IPS DF 6.9 (cell line): ENCODE measurements around the gene ACAP1.

Source experiments
- DNase-seq: peaks from one replicate; pipeline ENCODE4 v3.0.0-alpha.2; 2013; ENCODE audit warnings: low read depth, low spot score
- H3K27ac ChIP-seq: one replicate; pipeline ENCODE4 v1.5.1; 2013; ENCODE audit warnings: low read length, control low read depth
- H3K27me3 ChIP-seq: 2 replicates; pipeline ENCODE4 v1.6.1; 2013; ENCODE audit warnings: mild to moderate bottlenecking, low read length; ENCODE audit not compliant: control insufficient read depth, insufficient read depth
- H3K36me3 ChIP-seq: 2 replicates; pipeline ENCODE4 v1.6.1; 2013; ENCODE audit warnings: low read length; ENCODE audit not compliant: control insufficient read depth, insufficient read depth
- H3K4me1 ChIP-seq: 2 replicates; pipeline ENCODE4 v1.6.1; 2013; ENCODE audit warnings: low read length; ENCODE audit not compliant: control insufficient read depth, insufficient read depth
- H3K4me3 ChIP-seq: 2 replicates; pipeline ENCODE4 v1.5.1; 2013; ENCODE audit warnings: mild to moderate bottlenecking, low read length
- H3K9me3 ChIP-seq: 2 replicates; pipeline ENCODE4 v1.6.1; 2013; ENCODE audit warnings: low read length, inconsistent platforms; ENCODE audit not compliant: control insufficient read depth, insufficient read depth
- WGBS: extraction: QIAGEN DNeasy Blood & Tissue Kit; methylation state at CpG from one replicate; pipeline ENCODE4 v1.1.7; 2013; ENCODE audit warnings: mixed read lengths, missing lambda C conversion rate; ENCODE audit not compliant: insufficient read length, insufficient coverage; 5-methylcytosine and 5-hydroxymethylcytosine counted together

The ACAP1 gene

GRCh38 chr17:7389924-7390910 is 53.9 kb downstream of the ACAP1 start:
- no CpG with 5 or more reads among the region's 19 CpGs for WGBS
- peaks cover 2% of the 10 kb centered on the region; the same call in 1 of the 2 replicates for H3K4me1 ChIP-seq

DNA sequence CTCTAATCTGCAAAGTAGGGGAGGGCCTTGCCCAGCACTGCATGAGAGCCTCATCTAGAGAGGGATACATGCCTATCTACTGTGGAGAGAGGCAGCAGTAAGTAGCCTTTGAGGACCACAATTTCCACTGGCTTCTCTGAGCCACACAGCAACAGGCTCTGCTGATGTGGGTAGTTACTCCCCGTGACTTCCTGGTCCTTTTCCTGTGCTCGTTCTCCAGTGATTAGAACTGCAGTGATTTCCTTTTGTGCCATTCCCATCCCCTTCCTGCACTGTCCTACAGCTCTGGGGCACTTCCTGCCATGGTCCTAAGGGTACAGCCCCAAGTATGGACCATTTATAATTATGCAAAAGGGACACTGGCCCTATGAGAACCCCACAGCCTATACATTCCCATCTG is 55.0 kb downstream of the ACAP1 start:
- peaks cover 6% of the 10 kb centered on the region; the same call in 1 of the 2 replicates for H3K36me3 ChIP-seq
- H3K4me3 ChIP-seq = no peak overlapping the region
- H3K4me1 ChIP-seq = peaks cover 2% of the 10 kb centered on the region; the same call in 1 of the 2 replicates
- H3K27ac ChIP-seq = no peak overlapping the region
- no CpG with 5 or more reads among the region's 2 CpGs for whole genome bisulfite sequencing
- DNase-seq = no peak
- H3K9me3 ChIP-seq = no peaks in the 10 kb centered on the region
- H3K27me3 ChIP-seq = no peaks in the 10 kb centered on the region

More at GRCh38 chr17:7389924-7390910, 53.9 kb downstream of the ACAP1 start:
- Histone ChIP-seq H3K27me3 (no peaks in the 10 kb centered on the region), H3K9me3 (no peaks in the 10 kb centered on the region), H3K27ac (no peak overlapping the region), H3K36me3 (peaks cover 6% of the 10 kb centered on the region; the same call in 1 of the 2 replicates), H3K4me3 (no peak overlapping the region)
- no peak for DNase-seq

DNA sequence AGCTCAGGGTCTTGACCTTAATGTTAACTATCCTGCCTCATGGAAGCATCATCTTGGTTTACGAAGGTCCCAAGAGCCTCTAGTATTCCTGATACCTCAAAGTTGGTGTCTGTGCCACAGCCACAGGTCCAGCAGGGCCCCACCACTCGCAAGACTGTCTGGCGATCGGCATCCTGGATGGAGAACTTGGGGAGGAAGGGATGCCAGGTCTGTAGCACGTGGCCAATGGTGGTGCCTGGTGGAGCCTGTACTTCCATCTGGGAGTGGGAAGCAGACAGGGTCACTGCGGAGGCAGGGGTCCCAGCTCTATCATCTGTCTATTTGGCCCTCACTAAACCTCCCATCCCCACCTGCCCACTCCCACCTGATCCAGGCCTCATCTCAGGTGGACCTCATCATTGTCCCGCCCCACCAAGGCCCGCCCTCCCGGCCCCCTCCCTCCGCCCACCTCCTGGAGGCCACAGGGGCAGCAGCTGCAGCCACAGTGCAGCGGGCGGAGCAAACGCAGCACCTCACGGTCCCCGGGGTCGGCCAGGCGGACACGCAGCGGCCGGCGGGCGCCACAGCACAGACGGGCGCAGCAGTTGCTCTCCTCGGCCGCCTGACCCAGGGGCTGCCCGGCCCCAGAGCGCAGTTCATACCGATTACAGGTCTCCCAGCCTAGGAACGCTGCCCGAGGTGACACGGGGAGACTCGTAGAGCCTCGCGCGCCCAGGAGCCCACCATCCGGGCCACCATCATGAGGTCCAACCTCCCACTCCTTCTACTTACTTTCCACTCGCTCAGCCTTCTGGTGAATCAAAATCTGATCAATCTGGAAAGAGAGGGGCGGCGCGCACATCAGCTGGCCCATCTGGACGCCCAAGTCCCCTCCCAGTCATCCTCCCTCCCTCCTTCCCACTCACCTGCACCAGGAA is 56.6 kb downstream of the ACAP1 start:
- Histone ChIP-seq H3K36me3 (peaks cover 6% of the 10 kb centered on the region; the same call in 1 of the 2 replicates), H3K4me3 (peak overlapping the region; percentile 79; the same call in 1 of the 2 replicates), H3K4me1 (peaks cover 2% of the 10 kb centered on the region; the same call in 1 of the 2 replicates), H3K9me3 (no peaks in the 10 kb centered on the region), H3K27ac (no peak overlapping the region), H3K27me3 (no peaks in the 10 kb centered on the region)
- no CpG with 5 or more reads among the region's 42 CpGs for WGBS
- DNase-seq = no peak

- WGBS = no CpG with 5 or more reads among the region's 48 CpGs
- Histone ChIP-seq H3K4me3 (peak overlapping the region; percentile 79; the same call in 1 of the 2 replicates), H3K27ac (no peak overlapping the region), H3K4me1 (peaks cover 2% of the 10 kb centered on the region; the same call in 1 of the 2 replicates), H3K36me3 (peaks cover 6% of the 10 kb centered on the region; the same call in 1 of the 2 replicates), H3K27me3 (no peaks in the 10 kb centered on the region), H3K9me3 (no peaks in the 10 kb centered on the region)
- no peak for DNase-seq
Measured at GRCh38 chr17:7393613-7394451, 57.5 kb downstream of the ACAP1 start.

- DNase-seq = no peak
- no CpG with 5 or more reads among the region's 71 CpGs for WGBS
- H3K27ac ChIP-seq = no peak within 1 kb of the TSS
Measured at GRCh38 chr17:7394452-7395191, 58.3 kb downstream of the ACAP1 start, which contains the start of gene PLSCR3. Gene PLSCR3 (minus strand): TSS chr17:7394525. CDS start chr17:7394110, 415 bp downstream.

DNA sequence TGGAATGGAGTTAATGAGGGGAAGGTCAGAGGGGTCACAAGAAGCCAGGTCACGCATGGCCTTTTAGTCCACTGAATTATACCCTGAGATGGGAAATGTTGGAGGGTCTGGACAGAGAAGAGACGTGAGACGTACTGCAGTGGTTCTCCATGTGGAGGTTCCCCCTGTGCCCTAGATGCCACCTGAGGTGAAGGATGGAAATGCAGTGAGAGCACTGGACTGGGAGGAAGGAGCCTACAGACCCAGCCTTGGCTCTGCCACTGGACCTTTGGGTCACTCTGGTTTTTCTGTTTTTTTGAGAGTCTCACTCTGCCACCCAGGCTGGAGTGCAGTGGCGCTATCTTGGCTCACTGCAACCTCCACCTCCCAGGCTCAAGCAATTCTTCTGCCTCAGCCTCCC is 59.8 kb downstream of the ACAP1 start:
- no CpG with 5 or more reads among the region's 4 CpGs for WGBS
- Histone ChIP-seq H3K27me3 (no peaks in the 10 kb centered on the region), H3K27ac (no peak overlapping the region), H3K9me3 (no peaks in the 10 kb centered on the region), H3K4me1 (peaks cover 2% of the 10 kb centered on the region; the same call in 1 of the 2 replicates), H3K36me3 (peaks cover 2% of the 10 kb centered on the region; the same call in 1 of the 2 replicates), H3K4me3 (no peak overlapping the region)
- DNase-seq = no peak

More at GRCh38 chr17:7394452-7395191, 58.3 kb downstream of the ACAP1 start, which contains the start of gene PLSCR3:
- H3K9me3 ChIP-seq = no peaks in the 10 kb centered on the region
- H3K4me3 ChIP-seq = peak within 1 kb of the TSS; percentile 79; the same call in 1 of the 2 replicates
- H3K4me1 ChIP-seq = peaks cover 2% of the 10 kb centered on the region; the same call in 1 of the 2 replicates
- H3K27me3 ChIP-seq = no peaks in the 10 kb centered on the region
- H3K36me3 ChIP-seq = peaks cover 4% of the 10 kb centered on the region; the same call in 1 of the 2 replicates

DNA sequence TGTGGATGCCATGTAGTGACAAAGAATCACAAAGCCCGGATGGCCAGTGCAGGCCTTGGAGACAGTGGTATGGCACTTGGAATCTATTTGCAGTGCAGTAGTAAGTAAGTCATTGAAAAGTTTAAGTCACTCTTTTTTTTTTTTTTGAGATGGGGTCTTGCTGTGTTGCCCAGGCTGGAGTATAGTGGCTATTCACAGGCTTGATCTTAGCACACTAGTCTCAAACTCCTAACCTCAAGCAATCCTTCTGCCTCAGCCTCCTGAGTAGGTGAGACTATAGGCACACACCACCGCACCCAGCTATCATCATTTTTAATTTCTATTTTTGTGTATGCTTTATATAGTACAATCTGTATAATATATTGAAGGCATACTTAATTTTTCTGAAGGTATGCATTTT is 62.3 kb downstream of the ACAP1 start:
- no peak for DNase-seq
- Histone ChIP-seq H3K27me3 (no peaks in the 10 kb centered on the region), H3K36me3 (no peaks in the 10 kb centered on the region), H3K9me3 (no peaks in the 10 kb centered on the region), H3K4me1 (peaks cover 2% of the 10 kb centered on the region; the same call in 1 of the 2 replicates), H3K27ac (no peak overlapping the region), H3K4me3 (no peak overlapping the region)
- WGBS = no CpG with 5 or more reads among the region's 2 CpGs
